Panc1 (cell line): Measurements from ENCODE around the gene PRICKLE3. TPM values are rescaled to one million over a fixed set of nuclear protein-coding genes. Genes with fewer than 3 reads are reported as not detected.

Experiments
- ATAC-seq: fragments of 200-7000 bp; cut with Tn5 transposase; 2 replicates; pipeline ENCODE4 v1.9.1; 2020; ENCODE audit warnings: mild to moderate bottlenecking, moderate library complexity
- BruUV-seq: library from RNA; stranded (reverse); fragments of 400-500 nt; replicated peaks from 2 replicates; lab custom pipeline; 2021; lab: Mats Ljungman, UMichigan
- CTCF ChIA-PET: fragments of 300-600 bp; sonication (Branson Sonifier 250); formaldehyde crosslinking; loops from one replicate; lab custom pipeline; 2022; ENCODE audit warnings: antibody characterized with exemption; lab: Charles Lee
- POLR2A ChIA-PET: fragments of 300-600 bp; sonication (Branson Sonifier 250); formaldehyde crosslinking; loops from one replicate; lab custom pipeline; 2022; ENCODE audit warnings: antibody characterized with exemption; lab: Charles Lee
- DNase-seq: peaks from one replicate; pipeline ENCODE4 v3.0.0-alpha.2; 2010; ENCODE audit warnings: low read depth, low spot score
- H3K27ac ChIP-seq: 2 replicates; pipeline ENCODE4 v1.5.1; 2011; ENCODE audit warnings: mild to moderate bottlenecking, low read length, inconsistent platforms
- H3K27me3 ChIP-seq: fragments of 200-500 bp; sonication (Bioruptor generic); 2 replicates; pipeline ENCODE4 v1.6.0; 2014; ENCODE audit warnings: low read length, inconsistent platforms; ENCODE audit not compliant: control insufficient read depth, insufficient read depth
- H3K36me3 ChIP-seq: fragments of 200-500 bp; sonication (Bioruptor generic); 2 replicates; pipeline ENCODE4 v1.5.1; 2014; ENCODE audit warnings: inconsistent platforms, mild to moderate bottlenecking, low read length, moderate library complexity; ENCODE audit not compliant: control insufficient read depth, insufficient read depth
- H3K4me1 ChIP-seq: 2 replicates; pipeline ENCODE4 v1.5.1; 2011; ENCODE audit warnings: inconsistent platforms, mild to moderate bottlenecking, low read length, moderate library complexity; ENCODE audit not compliant: control insufficient read depth, insufficient read depth
- H3K4me3 ChIP-seq, 2 experiments: 2 replicates each; pipeline ENCODE4 v1.5.1; 2011 to 2012; ENCODE audit warnings: low read depth in 2 of 2, low read length in 2 of 2, mild to moderate bottlenecking in 2 of 2, inconsistent platforms in 1 of 2, moderate library complexity in 1 of 2
- H3K9me3 ChIP-seq: fragments of 200-500 bp; sonication (Bioruptor generic); 2 replicates; pipeline ENCODE4 v1.5.1; 2014; ENCODE audit warnings: low read depth, mild to moderate bottlenecking, inconsistent platforms, low read length, moderate library complexity; ENCODE audit not compliant: control insufficient read depth, insufficient read depth
- CTCF ChIP-seq: fragments of 450-650 bp; IDR thresholded peaks from 2 replicates; pipeline ENCODE4 v1.5.1; 2017; ENCODE audit warnings: mild to moderate bottlenecking
- POLR2AphosphoS5 ChIP-seq: IDR thresholded peaks from 2 replicates; pipeline ENCODE4 v1.6.1; 2012; ENCODE audit warnings: mild to moderate bottlenecking, low read depth, low read length, moderate library complexity
- REST ChIP-seq, 2 experiments: IDR thresholded peaks; 2 replicates each; pipeline ENCODE4 v1.6.1; 2011 to 2012; ENCODE audit warnings: low read depth in 2 of 2, control low read depth in 1 of 2, low read length in 1 of 2, mild to moderate bottlenecking in 1 of 2, moderate library complexity in 1 of 2; ENCODE audit not compliant: insufficient read depth in 1 of 2
- SIN3A ChIP-seq: IDR thresholded peaks from 2 replicates; pipeline ENCODE4 v1.6.1; 2012; ENCODE audit warnings: low read depth, mild to moderate bottlenecking, low read length, moderate library complexity, borderline replicate concordance; ENCODE audit not compliant: insufficient read depth
- TCF7L2 ChIP-seq: IDR thresholded peaks from 2 replicates; pipeline ENCODE4 v1.6.1; 2011; ENCODE audit warnings: mild to moderate bottlenecking, low read depth, low read length, inconsistent platforms
- in situ Hi-C: cut with HindIII; loops from 2 replicates; pipeline ENCODE4 v1.10.0; 2016; ENCODE audit warnings: low sequenced_read_pairs, low pct_unique_long_range_greater_than_20kb
- intact Hi-C: fragments of 100-400 bp; cut with micrococcal nuclease; formaldehyde crosslinking; loops from one replicate; pipeline ENCODE4 v1.10.0; 2022; ENCODE audit not compliant: unreplicated experiment
- total RNA-seq: library from RNA; stranded (reverse); gene quantifications from one replicate; pipeline ENCODE4 v1.2.1, GENCODE V29; 2021; ENCODE audit not compliant: unreplicated experiment

PRICKLE3 gene
- total RNA-seq, 1 experiment from 2014 or later = 40.1 TPM

GRCh38 chrX:49166914-49167739 is 19.0 kb downstream of the PRICKLE3 start:
- Histone ChIP-seq H3K27me3 (no peaks in the 10 kb centered on the region), H3K27ac (peak overlapping the region; percentile 93), H3K4me1 (peaks cover 28% of the 10 kb centered on the region), H3K4me3 (peak overlapping the region; percentile 38 to 64), H3K36me3 (no peaks in the 10 kb centered on the region), H3K9me3 (no peaks in the 10 kb centered on the region)
- DNase-seq = no peak
- intact Hi-C loops (no loop called here), in situ Hi-C loops (no loop called here)
- peak; percentile 56 for ATAC-seq
- POLR2A ChIA-PET = no interaction called here
- BruUV-seq = no TSS peak
- CTCF ChIA-PET = interaction anchor here (1.5 kb wide), 1 partner anchor 11 kb away, joined by 8 read pairs; no protein-coding TSS in a partner anchor
- TF ChIP-seq POLR2AphosphoS5 = no peak; the same call in 1 of the 2 replicates

- no peaks in the 10 kb centered on the region for H3K27me3 ChIP-seq
- ATAC-seq = peak; percentile 67
- no peaks in the 10 kb centered on the region for H3K9me3 ChIP-seq
- H3K36me3 ChIP-seq = no peaks in the 10 kb centered on the region
- intact Hi-C loops = no loop called here
- DNase-seq = peak; percentile 82
- BruUV-seq = no TSS peak
- in situ Hi-C loops = no loop called here
- peak overlapping the region; percentile 93 for H3K27ac ChIP-seq
- H3K4me1 ChIP-seq = peaks cover 28% of the 10 kb centered on the region
- POLR2A ChIA-PET = no interaction called here
- TF ChIP-seq REST (IDR thresholded peaks at IDR 0.05; ENCODE audit: insufficient read depth in 1 of 2, low read depth in 2 of 2, low read length in 1 of 2) (0 out of 4 replicates have a peak, but pooled peaks of 1 of the 2 experiments have one; percentile 14), POLR2AphosphoS5 (peak; percentile 39; the same call in 1 of the 2 replicates), SIN3A (no peak), TCF7L2 (no peak), CTCF (peak; percentile 72)
- CTCF ChIA-PET = interaction anchor here (0.6 to 1.5 kb wide), 2 partner anchors 10 to 65 kb away, joined by 3 to 8 read pairs; no protein-coding TSS in a partner anchor
- H3K4me3 ChIP-seq = peak overlapping the region; percentile 38 to 64
Observed at GRCh38 chrX:49165901-49166881, 20.0 kb downstream of the PRICKLE3 start.
